Gastrocnemius medialis (tissue), 4 donors: ENCODE data around the gene RTL1. TPM values are rescaled to one million over a fixed set of nuclear protein-coding genes. Genes with fewer than 3 reads are reported as not detected.

Experiments used
- ATAC-seq, 2 donors: fragments of 150-250 bp; one replicate each; pipeline ENCODE4 v1.9.1; 2016
- DNase-seq, 2 donors: peaks; one replicate each; pipeline ENCODE4 v3.0.0-alpha.2; 2019
- H3K27ac ChIP-seq, 4 donors: fragments of 200-600 bp; sonication (generic); 1 replicate in 1 of 4; 2 replicates in 3 of 4; pipeline ENCODE4 v1.5.1; 2016 to 2018; ENCODE audit warnings: mild to moderate bottlenecking in 2 of 4, moderate library complexity in 1 of 4
- H3K27me3 ChIP-seq, 3 donors: fragments of 200-600 bp; sonication (generic) in 2 of 3; 1 replicate in 1 of 3; 2 replicates in 2 of 3; pipeline versions ENCODE4 v1.5.1 to v1.6.0; 2016 to 2019; ENCODE audit warnings: mild to moderate bottlenecking in 1 of 3, moderate library complexity in 1 of 3
- H3K36me3 ChIP-seq, 2 donors: fragments of 200-600 bp; sonication (generic) in 1 of 2; one replicate each; pipeline ENCODE4 v1.5.1; 2017 to 2018
- H3K4me1 ChIP-seq, 2 donors: fragments of 200-600 bp; sonication (generic) in 1 of 2; one replicate each; pipeline ENCODE4 v1.5.1; 2016 to 2017; ENCODE audit warnings: mild to moderate bottlenecking in 2 of 2
- H3K4me3 ChIP-seq, 4 donors: fragments of 200-600 bp; sonication (generic) in 3 of 4; 1 replicate in 1 of 4; 2 replicates in 3 of 4; pipeline ENCODE4 v1.5.1; 2016 to 2019; ENCODE audit warnings: mild to moderate bottlenecking in 2 of 4
- H3K9me3 ChIP-seq, 3 donors: fragments of 200-600 bp; sonication (generic) in 2 of 3; 1 replicate in 1 of 3; 2 replicates in 2 of 3; pipeline ENCODE4 v1.5.1; 2016 to 2019
- CTCF ChIP-seq, 5 experiments: fragments of 450-650 bp in 3 of 5; fragments of 200-600 bp in 2 of 5; sonication (generic) in 2 of 5; IDR thresholded peaks in 4 of 5; conservative IDR thresholded peaks in 1 of 5; 1 replicate in 4 of 5; 2 replicates in 1 of 5; pipeline ENCODE4 v1.5.1; 2016 to 2019; ENCODE audit warnings: antibody characterized with exemption in 5 of 5, mild to moderate bottlenecking in 3 of 5, moderate library complexity in 3 of 5
- POLR2A ChIP-seq, 2 donors: fragments of 450-650 bp; IDR thresholded peaks; one replicate each; pipeline ENCODE4 v1.6.1; 2017; ENCODE audit warnings: antibody characterized with exemption in 2 of 2, mild to moderate bottlenecking in 2 of 2, moderate library complexity in 2 of 2
- in situ Hi-C, 4 donors: fragments of 200-750 bp; cut with MboI; loops; one replicate each; pipeline versions ENCODE4 v1.15.0 to v1.8.0; 2017; ENCODE audit warnings: low sequenced_read_pairs in 4 of 4
- intact Hi-C: fragments of 100-400 bp; cut with DNase I; formaldehyde crosslinking; loops from one replicate; pipeline ENCODE4 v1.15.1; 2023; ENCODE audit warnings: low total_unique reads
- total RNA-seq, 4 donors: library from RNA; depleted of rRNA; stranded (reverse); fragments of >200 nt; gene quantifications; one replicate each; pipeline versions ENCODE4 v1.1.0 to v1.2.3, GENCODE V29; 2016

The RTL1 gene
- total RNA-seq, 4 donors from 2014 or later: not detected

- ATAC-seq (no peak), DNase-seq (no peak)
- no peaks in the 10 kb centered on the region for H3K9me3 ChIP-seq
- TF ChIP-seq CTCF (IDR thresholded peaks at IDR 0.05 in 4 of 5, conservative IDR thresholded peaks at IDR 0.05 in 1 of 5): no peak
- no peak overlapping the region for H3K27ac ChIP-seq
- H3K4me3 ChIP-seq: no peak overlapping the region
- no peaks in the 10 kb centered on the region for H3K36me3 ChIP-seq
- no peaks in the 10 kb centered on the region for H3K27me3 ChIP-seq
- intact Hi-C loops: no loop called here
- in situ Hi-C loops: no loop called here
- H3K4me1 ChIP-seq: no peaks in the 10 kb centered on the region
These were observed 19.1 kb downstream of the RTL1 start for GRCh38 chr14:100884456-100884855.

DNA sequence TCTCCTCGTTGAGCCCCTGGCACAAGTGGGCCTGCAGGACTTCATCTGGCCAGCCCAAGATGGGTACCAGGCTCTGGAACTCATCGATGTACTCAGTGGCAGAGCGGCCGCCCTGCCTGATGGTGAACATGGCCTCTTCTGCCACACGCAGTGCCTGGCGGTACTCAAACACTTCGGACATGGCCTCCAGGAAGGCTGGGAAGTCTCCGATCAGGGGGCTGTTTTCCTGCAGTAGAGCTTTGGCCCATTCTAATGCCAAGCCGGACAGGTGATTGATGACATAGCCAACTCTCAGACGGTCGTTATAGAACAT, 19.8 kb downstream of the RTL1 start:
- no peaks in the 10 kb centered on the region for H3K36me3 ChIP-seq
- DNase-seq: no peak
- no peak overlapping the region for H3K27ac ChIP-seq
- H3K9me3 ChIP-seq: no peaks in the 10 kb centered on the region
- no peak overlapping the region for H3K4me3 ChIP-seq
- TF ChIP-seq POLR2A (IDR thresholded peaks at IDR 0.05) (no peak), CTCF (IDR thresholded peaks at IDR 0.05 in 4 of 5, conservative IDR thresholded peaks at IDR 0.05 in 1 of 5) (no peak)
- no peaks in the 10 kb centered on the region for H3K4me1 ChIP-seq
- in situ Hi-C loops: no loop called here
- intact Hi-C loops: no loop called here
- no peak for ATAC-seq
- H3K27me3 ChIP-seq: no peaks in the 10 kb centered on the region

- no peak for DNase-seq
- no peak overlapping the region for H3K27ac ChIP-seq
- no peak for TF ChIP-seq POLR2A (IDR thresholded peaks at IDR 0.05)
- no peak for TF ChIP-seq CTCF (IDR thresholded peaks at IDR 0.05 in 4 of 5, conservative IDR thresholded peaks at IDR 0.05 in 1 of 5)
- no peak for ATAC-seq
- H3K9me3 ChIP-seq: no peaks in the 10 kb centered on the region
- in situ Hi-C loops: no loop called here
- H3K4me1 ChIP-seq: no peaks in the 10 kb centered on the region
- no peak overlapping the region for H3K4me3 ChIP-seq
- no peaks in the 10 kb centered on the region for H3K36me3 ChIP-seq
- H3K27me3 ChIP-seq: no peaks in the 10 kb centered on the region
- intact Hi-C loops: no loop called here
These were observed 20.3 kb downstream of the RTL1 start for GRCh38 chr14:100882991-100883788.

- no peak for TF ChIP-seq POLR2A (IDR thresholded peaks at IDR 0.05)
- Histone ChIP-seq H3K27ac (no peak overlapping the region), H3K27me3 (no peaks in the 10 kb centered on the region), H3K36me3 (no peaks in the 10 kb centered on the region), H3K4me3 (no peak overlapping the region), H3K4me1 (no peaks in the 10 kb centered on the region), H3K9me3 (no peaks in the 10 kb centered on the region)
- ATAC-seq (no peak), DNase-seq (no peak)
- in situ Hi-C loops: no loop called here
- intact Hi-C loops: no loop called here
These were observed 21.2 kb downstream of the RTL1 start for GRCh38 chr14:100882026-100882967.
